Cardiac ventricle fibroblast (primary cell): ENCODE results near the gene OR5AR1. TPM values are rescaled to one million over a fixed set of nuclear protein-coding genes. Genes with fewer than 3 reads are reported as not detected.

Experiments
- total RNA-seq: library from RNA; depleted of rRNA; stranded (reverse); fragments of >200 nt; gene quantifications from 2 replicates; pipeline ENCODE4 v1.2.3, GENCODE V29; 2015

OR5AR1 gene
- not detected in 2 replicates for total RNA-seq

GRCh38 chr11:56663386-56663785, at the start of gene OR5AR1:
TSS of gene OR5AR1 (plus strand) at chr11:56663686. CDS start at chr11:56663686, 0 bp downstream.

GRCh38 chr11:56642339-56642738, 21.1 kb upstream of the OR5AR1 start, which contains the start of gene OR5AP2:
TSS of gene OR5AP2 (minus strand) at chr11:56642439. CDS start at chr11:56642439, 0 bp downstream.

GRCh38 chr11:56698795-56699194, 35.3 kb downstream of the OR5AR1 start, which contains the start of gene OR9G1:
TSS of gene OR9G1 (plus strand) at chr11:56699095. CDS start at chr11:56700388, 1,293 bp downstream.

Other genes with a start within 250 kb of the OR5AR1 start
- gene OR5M3, start 190.3 kb upstream of the OR5AR1 start, total RNA-seq, result not detected in 2 replicates
- gene OR5M8, start 172.3 kb upstream of the OR5AR1 start, total RNA-seq, result not detected in 2 replicates
- not detected in 2 replicates for gene OR5M11, start 120.4 kb upstream of the OR5AR1 start, total RNA-seq
- not detected in 2 replicates for gene OR5M10, start 86.0 kb upstream of the OR5AR1 start, total RNA-seq
- not detected in 2 replicates for gene OR5M1, start 48.8 kb upstream of the OR5AR1 start, total RNA-seq
- gene OR5AP2, start 21.2 kb upstream of the OR5AR1 start, total RNA-seq, result not detected in 2 replicates
- gene OR9G1, start 35.4 kb downstream of the OR5AR1 start, total RNA-seq, result not detected in 2 replicates
- gene OR9G4, start 85.0 kb downstream of the OR5AR1 start, total RNA-seq, result not detected in 2 replicates